Pancreas (tissue), 10 donors: ENCODE results near the gene NEGR1. TPM values are rescaled to one million over a fixed set of nuclear protein-coding genes. Genes with fewer than 3 reads are reported as not detected.

Source experiments
- ATAC-seq, 4 donors: fragments of 200-7000 bp; cut with Tn5 transposase; one replicate each; pipeline versions ENCODE4 v1.8.0 to v1.9.1; 2020; ENCODE audit warnings: mild to moderate bottlenecking in 4 of 4, moderate library complexity in 4 of 4
- DNase-seq, 6 donors: peaks; one replicate each; pipeline ENCODE4 v3.0.0-alpha.2; 2020
- FAIRE-seq: peaks from 2 replicates; lab custom pipeline; 2012; peaks lifted over from hg19 to GRCh38; lab: Jason Lieb, UNC
- H3K27ac ChIP-seq, 4 donors: fragments of 200-600 bp; sonication (generic); 1 replicate in 3 of 4; 2 replicates in 1 of 4; pipeline versions ENCODE4 v1.5.0 to v1.8.0; 2020
- H3K27me3 ChIP-seq, 4 donors: fragments of 200-600 bp; one replicate each; pipeline ENCODE4 v1.8.0; 2021
- H3K36me3 ChIP-seq, 3 donors: fragments of 200-600 bp; sonication (generic) in 1 of 3; one replicate each; pipeline versions ENCODE4 v1.5.0 to v1.8.0; 2020 to 2021
- H3K4me1 ChIP-seq, 3 donors: fragments of 200-600 bp; one replicate each; pipeline ENCODE4 v1.8.0; 2021
- H3K4me3 ChIP-seq, 4 donors: fragments of 200-600 bp; sonication (generic) in 2 of 4; one replicate each; pipeline versions ENCODE4 v1.5.0 to v1.8.0; 2020 to 2021
- H3K9me3 ChIP-seq, 4 donors: fragments of 200-600 bp; one replicate each; pipeline ENCODE4 v1.8.0; 2021
- WGBS, 2 donors: extraction: QIAGEN DNeasy Blood & Tissue Kit; methylation state at CpG; one replicate each; pipeline ENCODE4 v1.1.7; 2013; 5-methylcytosine and 5-hydroxymethylcytosine counted together
- intact Hi-C, 3 donors: fragments of 100-400 bp; cut with DNase I; formaldehyde crosslinking; loops; one replicate each; pipeline versions ENCODE4 v1.11.1 to v1.14.2; 2022
- polyA plus RNA-seq, 2 donors: library from polyadenylated mRNA; stranded (reverse); fragments of 200-250 nt; gene quantifications; one replicate each; pipeline ENCODE4 v1.2.3, GENCODE V29; 2013
- total RNA-seq, 6 donors: library from RNA; stranded (reverse); fragmentation: NEBNext Ultra II Directional in 4 of 6; extraction: Animal tissue kit (Norgen Biotek cat#: 25700) in 4 of 6; gene quantifications; one replicate each; pipeline versions ENCODE4 v1.2.1 to v1.2.4, GENCODE V29; 2021 to 2023
- TF ChIP-seq, protein P1 (sequence below), 4 donors: fragments of 200-600 bp; sonication (generic) in 3 of 4; IDR thresholded peaks; one replicate each; pipeline versions ENCODE4 v1.5.0 to v1.8.0; 2021; ENCODE audit warnings: antibody characterized with exemption in 4 of 4
- donor health status: healthy with polysubstance abuse.
- donor health status: DM: no; HTN: no; CAD: no; lungs with moderate emphysema.
- donor health status: DM: no; HTN: no; CAD: no.
- donor health status: control.
- donor health status: control.
- donor health status: Bipolar disorder and iron deficiency.
- donor health status: DM: yes; HTN: yes; CAD: no.
- donor health status: DM: no; HTN: no; CAD: no.
- donor health status: DM: no; HTN: no; CAD: no.
- donor health status: DM: yes; HTN: yes; CAD: no.

The NEGR1 gene
- total and polyA plus RNA-seq, 8 donors = 1.2 to 9.3 (median 3.4) TPM

DNA sequence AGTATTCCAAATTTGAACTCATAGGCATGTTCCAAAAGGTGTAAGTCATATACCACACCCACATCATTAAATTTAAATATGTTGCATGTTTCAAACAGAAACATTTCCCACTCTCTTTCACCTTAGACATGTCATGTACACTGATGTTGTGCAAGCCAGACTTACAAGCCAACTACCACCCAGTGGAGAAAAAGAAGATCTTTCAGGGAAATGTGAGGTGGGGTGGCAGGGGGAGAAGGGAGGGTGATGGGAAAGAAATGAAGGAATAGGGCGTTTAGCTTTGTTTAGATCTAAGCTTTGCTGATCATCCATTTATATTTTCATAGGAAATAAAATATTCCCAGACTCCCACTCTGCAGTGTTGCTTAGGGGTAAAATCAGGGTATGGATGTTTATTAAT lies 1.6 kb downstream of the NEGR1 start:
- H3K4me1 ChIP-seq = peaks cover 0 to 6% (median 0%) of the 10 kb centered on the region in 3 donors
- FAIRE-seq (no peak), ATAC-seq (no peak), DNase-seq (no peak)
- TF ChIP-seq, protein P1, sequence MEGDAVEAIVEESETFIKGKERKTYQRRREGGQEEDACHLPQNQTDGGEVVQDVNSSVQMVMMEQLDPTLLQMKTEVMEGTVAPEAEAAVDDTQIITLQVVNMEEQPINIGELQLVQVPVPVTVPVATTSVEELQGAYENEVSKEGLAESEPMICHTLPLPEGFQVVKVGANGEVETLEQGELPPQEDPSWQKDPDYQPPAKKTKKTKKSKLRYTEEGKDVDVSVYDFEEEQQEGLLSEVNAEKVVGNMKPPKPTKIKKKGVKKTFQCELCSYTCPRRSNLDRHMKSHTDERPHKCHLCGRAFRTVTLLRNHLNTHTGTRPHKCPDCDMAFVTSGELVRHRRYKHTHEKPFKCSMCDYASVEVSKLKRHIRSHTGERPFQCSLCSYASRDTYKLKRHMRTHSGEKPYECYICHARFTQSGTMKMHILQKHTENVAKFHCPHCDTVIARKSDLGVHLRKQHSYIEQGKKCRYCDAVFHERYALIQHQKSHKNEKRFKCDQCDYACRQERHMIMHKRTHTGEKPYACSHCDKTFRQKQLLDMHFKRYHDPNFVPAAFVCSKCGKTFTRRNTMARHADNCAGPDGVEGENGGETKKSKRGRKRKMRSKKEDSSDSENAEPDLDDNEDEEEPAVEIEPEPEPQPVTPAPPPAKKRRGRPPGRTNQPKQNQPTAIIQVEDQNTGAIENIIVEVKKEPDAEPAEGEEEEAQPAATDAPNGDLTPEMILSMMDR (IDR thresholded peaks at IDR 0.05) = no peak
- no peaks in the 10 kb centered on the region for H3K27me3 ChIP-seq
- no peak overlapping the region for H3K27ac ChIP-seq
- intact Hi-C loops = no loop called here
- no peaks in the 10 kb centered on the region for H3K36me3 ChIP-seq
- no peaks in the 10 kb centered on the region for H3K9me3 ChIP-seq
- no peak overlapping the region for H3K4me3 ChIP-seq
- WGBS, 2 donors = 23 to 24% methylated on average over 1 of the region's 1 CpG

DNA sequence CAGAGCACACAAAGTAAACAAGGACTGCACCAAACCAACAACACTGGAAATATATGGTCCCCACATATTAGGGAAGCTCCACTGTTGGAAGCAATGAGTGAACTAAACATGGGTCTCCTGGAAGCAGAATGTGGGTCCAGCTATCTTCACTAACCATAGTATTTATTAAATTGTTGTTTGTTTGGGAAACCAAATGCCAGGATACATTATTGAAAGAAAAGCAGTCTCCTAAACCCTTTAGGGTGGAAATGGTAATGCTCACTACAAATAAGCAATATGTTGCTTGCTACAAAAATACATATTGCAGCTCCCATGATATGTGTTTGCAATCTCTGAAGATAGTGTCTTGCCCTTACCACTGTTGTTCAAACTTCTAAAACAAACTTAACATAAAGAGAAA lies 2.2 kb downstream of the NEGR1 start:
- no peak for FAIRE-seq
- TF ChIP-seq, protein P1 (IDR thresholded peaks at IDR 0.05) = no peak
- Histone ChIP-seq H3K27ac (no peak overlapping the region), H3K4me1 (peaks cover 0 to 6% (median 0%) of the 10 kb centered on the region in 3 donors), H3K9me3 (no peaks in the 10 kb centered on the region), H3K4me3 (no peak overlapping the region), H3K27me3 (no peaks in the 10 kb centered on the region), H3K36me3 (no peaks in the 10 kb centered on the region)
- no peak for DNase-seq
- intact Hi-C loops = no loop called here
- no peak for ATAC-seq

DNA sequence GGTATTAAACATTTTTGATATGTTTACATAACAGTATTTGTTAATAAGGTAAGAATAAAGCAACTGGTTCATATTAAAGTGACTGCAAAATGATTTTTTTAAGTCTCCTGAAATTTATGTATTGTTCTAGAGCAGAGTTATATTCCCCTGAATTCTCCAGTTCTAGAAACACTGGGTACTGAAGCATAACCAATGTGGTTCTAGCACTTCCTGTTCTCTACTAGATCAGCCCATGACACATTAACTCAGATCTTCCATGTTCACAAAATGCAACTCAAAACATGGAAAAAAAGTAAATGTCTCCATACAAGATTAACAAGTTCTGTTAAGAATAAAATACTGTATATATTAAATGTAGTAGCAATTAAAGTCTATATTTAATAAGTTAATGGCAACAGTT lies 3.9 kb downstream of the NEGR1 start:
- Histone ChIP-seq H3K27ac (no peak overlapping the region), H3K9me3 (no peaks in the 10 kb centered on the region), H3K4me1 (no peaks in the 10 kb centered on the region), H3K4me3 (no peak overlapping the region), H3K27me3 (no peaks in the 10 kb centered on the region), H3K36me3 (no peaks in the 10 kb centered on the region)
- TF ChIP-seq, protein P1 (IDR thresholded peaks at IDR 0.05) = no peak
- no peak for FAIRE-seq
- no peak for ATAC-seq
- intact Hi-C loops = no loop called here
- DNase-seq = no peak

DNA sequence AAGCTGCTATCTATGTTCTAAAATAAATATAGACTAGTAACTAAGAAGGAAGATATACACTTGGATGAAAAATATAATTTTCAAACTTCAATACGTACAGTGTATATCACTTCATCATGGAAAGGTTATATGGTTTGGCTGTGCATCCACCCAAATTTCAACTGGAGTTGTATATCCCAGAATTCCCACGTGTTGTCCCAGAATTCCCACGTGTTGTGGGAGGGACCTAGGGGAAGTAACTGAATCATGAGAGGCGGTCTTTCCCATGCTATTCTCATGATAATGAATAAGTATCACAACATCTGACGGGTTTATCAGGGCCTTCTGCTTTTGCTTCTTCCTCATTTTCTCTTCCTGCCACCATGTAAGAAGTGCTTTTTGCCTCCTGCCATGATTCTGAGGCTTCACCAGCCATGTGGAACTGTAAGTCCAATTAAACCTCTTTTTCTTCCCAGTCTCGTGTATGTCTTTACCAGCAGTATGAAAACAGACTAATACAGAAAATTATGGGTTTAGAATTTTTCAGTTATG lies 10.7 kb downstream of the NEGR1 start:
- TF ChIP-seq, protein P1 (IDR thresholded peaks at IDR 0.05) = no peak
- ATAC-seq (no peak), FAIRE-seq (no peak), DNase-seq (no peak)
- no peaks in the 10 kb centered on the region for H3K9me3 ChIP-seq
- no peaks in the 10 kb centered on the region for H3K27me3 ChIP-seq
- H3K4me3 ChIP-seq = no peak overlapping the region
- H3K27ac ChIP-seq = no peak overlapping the region
- 47 to 57% methylated on average over 6 of the region's 6 CpGs for WGBS, 2 donors
- intact Hi-C loops = no loop called here
- H3K4me1 ChIP-seq = no peaks in the 10 kb centered on the region
- no peaks in the 10 kb centered on the region for H3K36me3 ChIP-seq

DNA sequence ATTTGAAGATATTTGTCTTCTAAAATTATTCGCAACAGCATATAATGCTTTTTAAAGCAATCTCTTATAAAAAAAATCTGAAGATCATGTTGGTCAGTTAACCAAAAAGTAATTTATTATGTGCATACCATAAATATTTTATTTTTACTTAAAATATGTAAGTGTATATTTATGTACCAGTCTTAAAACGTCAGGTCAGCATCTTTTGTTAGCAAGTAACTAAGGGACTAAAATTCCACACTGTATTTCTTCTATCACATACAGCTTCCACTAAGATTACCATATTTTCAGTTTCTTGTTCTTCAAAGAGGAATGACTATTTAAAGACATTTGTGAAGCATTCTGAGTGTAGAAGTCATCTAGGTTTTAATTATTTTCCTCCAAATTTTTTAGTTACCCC lies 19.6 kb downstream of the NEGR1 start:
- WGBS, 2 donors = 51 to 62% methylated on average over 2 of the region's 2 CpGs
- FAIRE-seq = no peak
- ATAC-seq = no peak

More for the DNA sequence above, 19.6 kb downstream of the NEGR1 start:
- Histone ChIP-seq H3K4me1 (no peaks in the 10 kb centered on the region), H3K27ac (no peak overlapping the region), H3K9me3 (no peaks in the 10 kb centered on the region), H3K36me3 (no peaks in the 10 kb centered on the region), H3K27me3 (no peaks in the 10 kb centered on the region), H3K4me3 (no peak overlapping the region)
- DNase-seq = no peak
- intact Hi-C loops = no loop called here
- TF ChIP-seq, protein P1 (IDR thresholded peaks at IDR 0.05) = no peak
